ENCODE results near the gene DQX1.

DNA sequence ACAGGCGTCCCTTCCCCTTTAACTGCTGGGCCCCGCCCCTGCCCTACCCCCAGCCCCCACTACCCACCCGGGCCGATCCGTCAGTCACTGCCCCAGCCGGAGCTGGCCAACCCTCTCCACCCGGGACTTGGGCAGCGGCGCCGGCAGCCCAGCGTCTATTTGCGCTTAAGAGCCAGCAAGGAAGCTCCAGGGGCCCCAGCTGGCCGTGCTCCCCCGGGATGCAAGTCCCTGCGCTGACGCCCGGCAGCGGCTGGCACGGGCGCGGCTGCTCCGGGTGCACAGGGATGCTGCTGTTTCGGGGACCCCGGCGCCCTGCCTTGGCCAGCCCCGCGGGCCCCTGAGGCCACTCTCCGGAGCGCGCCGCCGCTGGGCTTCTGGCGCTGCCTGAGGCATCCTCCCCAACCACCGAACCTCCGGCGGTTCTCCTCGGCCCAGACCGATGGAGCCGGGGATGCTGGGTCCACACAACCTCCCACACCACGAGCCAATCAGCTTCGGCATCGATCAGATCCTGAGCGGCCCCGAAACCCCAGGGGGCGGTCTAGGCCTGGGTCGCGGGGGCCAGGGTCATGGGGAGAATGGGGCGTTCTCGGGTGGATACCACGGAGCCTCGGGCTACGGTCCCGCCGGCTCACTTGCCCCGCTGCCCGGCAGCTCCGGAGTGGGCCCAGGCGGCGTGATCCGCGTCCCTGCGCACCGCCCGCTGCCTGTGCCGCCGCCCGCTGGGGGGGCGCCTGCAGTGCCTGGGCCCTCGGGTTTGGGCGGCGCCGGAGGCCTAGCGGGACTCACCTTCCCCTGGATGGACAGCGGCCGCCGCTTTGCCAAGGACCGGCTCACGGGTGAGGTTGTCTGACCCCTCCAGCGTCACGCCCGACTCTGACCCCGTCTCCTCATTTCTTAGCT is 11.4 kb downstream of the DQX1 start, which contains the start of gene TLX2:
- TF ChIP-seq POLR2AphosphoS5 (IDR thresholded peaks at IDR 0.05; ENCODE audit: low read depth, low read length) (no peak), TAF1 (IDR thresholded peaks at IDR 0.05; ENCODE audit: borderline replicate concordance, insufficient read depth, low read length) (no peak), SIN3A (IDR thresholded peaks at IDR 0.05; ENCODE audit: borderline replicate concordance, insufficient read depth, low read length) (no peak), FOXP2 (optimal IDR thresholded peaks at IDR 0.05; ENCODE audit: borderline replicate concordance, extremely low read depth, extremely low read length, insufficient read depth) (no peak)
- TF ChIP-seq, protein P1, sequence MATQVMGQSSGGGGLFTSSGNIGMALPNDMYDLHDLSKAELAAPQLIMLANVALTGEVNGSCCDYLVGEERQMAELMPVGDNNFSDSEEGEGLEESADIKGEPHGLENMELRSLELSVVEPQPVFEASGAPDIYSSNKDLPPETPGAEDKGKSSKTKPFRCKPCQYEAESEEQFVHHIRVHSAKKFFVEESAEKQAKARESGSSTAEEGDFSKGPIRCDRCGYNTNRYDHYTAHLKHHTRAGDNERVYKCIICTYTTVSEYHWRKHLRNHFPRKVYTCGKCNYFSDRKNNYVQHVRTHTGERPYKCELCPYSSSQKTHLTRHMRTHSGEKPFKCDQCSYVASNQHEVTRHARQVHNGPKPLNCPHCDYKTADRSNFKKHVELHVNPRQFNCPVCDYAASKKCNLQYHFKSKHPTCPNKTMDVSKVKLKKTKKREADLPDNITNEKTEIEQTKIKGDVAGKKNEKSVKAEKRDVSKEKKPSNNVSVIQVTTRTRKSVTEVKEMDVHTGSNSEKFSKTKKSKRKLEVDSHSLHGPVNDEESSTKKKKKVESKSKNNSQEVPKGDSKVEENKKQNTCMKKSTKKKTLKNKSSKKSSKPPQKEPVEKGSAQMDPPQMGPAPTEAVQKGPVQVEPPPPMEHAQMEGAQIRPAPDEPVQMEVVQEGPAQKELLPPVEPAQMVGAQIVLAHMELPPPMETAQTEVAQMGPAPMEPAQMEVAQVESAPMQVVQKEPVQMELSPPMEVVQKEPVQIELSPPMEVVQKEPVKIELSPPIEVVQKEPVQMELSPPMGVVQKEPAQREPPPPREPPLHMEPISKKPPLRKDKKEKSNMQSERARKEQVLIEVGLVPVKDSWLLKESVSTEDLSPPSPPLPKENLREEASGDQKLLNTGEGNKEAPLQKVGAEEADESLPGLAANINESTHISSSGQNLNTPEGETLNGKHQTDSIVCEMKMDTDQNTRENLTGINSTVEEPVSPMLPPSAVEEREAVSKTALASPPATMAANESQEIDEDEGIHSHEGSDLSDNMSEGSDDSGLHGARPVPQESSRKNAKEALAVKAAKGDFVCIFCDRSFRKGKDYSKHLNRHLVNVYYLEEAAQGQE (IDR thresholded peaks at IDR 0.05; ENCODE audit: insufficient read depth in 1 of 2, low read depth in 2 of 2, low read length in 2 of 2) = no peak

Measured in PFSK-1 (cell line).